Progenitor cell of endocrine pancreas (in vitro differentiated cells): Measurements from ENCODE around the gene CMYA5. TPM values are rescaled to one million over a fixed set of nuclear protein-coding genes. Genes with fewer than 3 reads are reported as not detected.
"Not testable (repeated sequence)": the region's sequence is repeated elsewhere in the genome, so short reads cannot be mapped to it uniquely, and the experiment has no call there.

ENCODE experiments used
- DNase-seq: peaks from one replicate; pipeline ENCODE4 v3.0.0; 2021; ENCODE audit warnings: low spot score; ENCODE audit not compliant: unreplicated experiment
- H3K27ac Mint-ChIP-seq: 2 replicates; pipeline ENCODE4 v1.8.0; 2021; ENCODE audit warnings: mild to moderate bottlenecking, moderate library complexity, mixed read lengths
- H3K27me3 Mint-ChIP-seq: 2 replicates; pipeline ENCODE4 v1.8.0; 2021; ENCODE audit warnings: mixed read lengths
- H3K36me3 Mint-ChIP-seq: 2 replicates; pipeline ENCODE4 v1.8.0; 2022; ENCODE audit warnings: mixed read lengths; ENCODE audit not compliant: insufficient read depth
- H3K4me1 Mint-ChIP-seq: 2 replicates; pipeline ENCODE4 v1.8.0; 2021; ENCODE audit warnings: low read depth, mixed read lengths
- H3K4me3 Mint-ChIP-seq: 2 replicates; pipeline ENCODE4 v1.8.0; 2021; ENCODE audit warnings: low read depth, mild to moderate bottlenecking, moderate library complexity, mixed read lengths
- H3K9me3 Mint-ChIP-seq: 2 replicates; pipeline ENCODE4 v1.8.0; 2021; ENCODE audit warnings: low read depth, mixed read lengths
- CTCF ChIP-seq: fragments of 200-600 bp; sonication (generic); IDR thresholded peaks from one replicate; pipeline ENCODE4 v1.5.0; 2021; ENCODE audit warnings: antibody characterized with exemption, mild to moderate bottlenecking; ENCODE audit not compliant: unreplicated experiment
- total RNA-seq: library from RNA; stranded (reverse); gene quantifications from 2 replicates; pipeline ENCODE4 v1.2.1, GENCODE V29; 2021

The CMYA5 gene
- total RNA-seq, 1 donor from 2014 or later = 1.1 TPM

DNA sequence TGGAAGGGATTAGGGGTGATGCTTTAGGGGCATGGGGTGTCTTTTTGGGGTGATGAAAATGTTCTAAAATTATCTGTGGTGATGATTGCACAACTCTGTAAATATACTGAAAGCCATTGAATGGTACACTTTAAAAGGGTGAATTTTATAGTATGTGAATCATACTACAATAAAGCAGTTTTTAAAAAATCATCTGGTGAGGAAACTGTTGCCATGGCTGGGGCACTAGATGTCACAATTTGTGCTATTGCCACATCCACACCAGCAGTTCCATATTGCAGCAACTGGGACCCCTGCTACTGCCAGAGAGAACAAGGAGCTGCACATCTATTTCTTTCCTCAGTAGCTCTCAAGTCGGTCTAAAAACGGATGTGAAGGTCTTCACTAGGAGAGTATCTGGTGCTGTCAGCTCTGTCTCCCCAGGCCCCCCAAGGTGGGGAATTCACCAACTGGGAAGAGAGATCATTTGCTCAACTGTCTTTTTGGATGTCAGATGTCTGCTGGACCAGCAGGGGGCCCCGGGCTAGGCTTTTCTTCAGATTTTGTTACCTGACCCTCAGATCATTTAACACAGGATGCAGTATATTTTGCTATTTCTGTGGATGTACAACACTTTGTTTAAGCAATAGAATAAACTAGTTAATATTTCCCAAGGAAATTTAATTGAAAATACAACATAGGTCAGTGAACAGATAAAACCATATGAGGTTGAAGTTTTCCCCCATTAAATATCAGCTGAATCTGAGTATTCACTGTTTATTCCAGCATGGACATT, 13.2 kb downstream of the CMYA5 start:
- Mint-ChIP-seq H3K36me3 (peaks cover 3% of the 10 kb centered on the region), H3K4me1 (peaks cover 5% of the 10 kb centered on the region), H3K4me3 (no peak overlapping the region), H3K27me3 (no peaks in the 10 kb centered on the region), H3K27ac (no peak overlapping the region), H3K9me3 (peaks cover 17% of the 10 kb centered on the region)
- DNase-seq = no peak
- peak; percentile 76 for TF ChIP-seq CTCF

GRCh38 chr5:79703381-79703645, 13.7 kb downstream of the CMYA5 start:
- H3K4me1 Mint-ChIP-seq = peaks cover 5% of the 10 kb centered on the region
- peaks cover 3% of the 10 kb centered on the region for H3K36me3 Mint-ChIP-seq
- H3K27me3 Mint-ChIP-seq = no peaks in the 10 kb centered on the region
- no peak for TF ChIP-seq CTCF
- no peak overlapping the region for H3K27ac Mint-ChIP-seq
- no peak for DNase-seq
- H3K4me3 Mint-ChIP-seq = no peak overlapping the region
- peaks cover 17% of the 10 kb centered on the region for H3K9me3 Mint-ChIP-seq

GRCh38 chr5:79704553-79704952, 14.9 kb downstream of the CMYA5 start:
- Mint-ChIP-seq H3K36me3 (peaks cover 3% of the 10 kb centered on the region), H3K27ac (no peak overlapping the region), H3K4me3 (no peak overlapping the region), H3K4me1 (peaks cover 3% of the 10 kb centered on the region), H3K9me3 (peaks cover 17% of the 10 kb centered on the region), H3K27me3 (no peaks in the 10 kb centered on the region)
- TF ChIP-seq CTCF = no peak
- no peak for DNase-seq

GRCh38 chr5:79705632-79706031, 16.0 kb downstream of the CMYA5 start:
- no peak for TF ChIP-seq CTCF
- no peak overlapping the region for H3K27ac Mint-ChIP-seq
- H3K9me3 Mint-ChIP-seq = peaks cover 17% of the 10 kb centered on the region
- no peaks in the 10 kb centered on the region for H3K27me3 Mint-ChIP-seq
- H3K36me3 Mint-ChIP-seq = peaks cover 3% of the 10 kb centered on the region
- H3K4me1 Mint-ChIP-seq = no peaks in the 10 kb centered on the region
- no peak overlapping the region for H3K4me3 Mint-ChIP-seq
- DNase-seq = no peak

- not testable (repeated sequence) for H3K4me1 Mint-ChIP-seq, DNase-seq, H3K27ac Mint-ChIP-seq, H3K36me3 Mint-ChIP-seq, H3K27me3 Mint-ChIP-seq, H3K4me3 Mint-ChIP-seq
- H3K9me3 Mint-ChIP-seq = peaks cover 17% of the 10 kb centered on the region
These were observed 16.7 kb downstream of the CMYA5 start for GRCh38 chr5:79706317-79706716.

GRCh38 chr5:79707535-79707934, 17.9 kb downstream of the CMYA5 start:
- Mint-ChIP-seq H3K27ac (no peak overlapping the region), H3K9me3 (peaks cover 17% of the 10 kb centered on the region), H3K27me3 (no peaks in the 10 kb centered on the region), H3K4me1 (no peaks in the 10 kb centered on the region), H3K4me3 (no peak overlapping the region), H3K36me3 (peaks cover 3% of the 10 kb centered on the region)
- no peak for DNase-seq
- TF ChIP-seq CTCF = no peak
